ENCODE results near the gene DDX20.

GRCh38 chr1:111727056-111727455 lies 28.6 kb upstream of the DDX20 start:
- TF ChIP-seq POLR2A (IDR thresholded peaks at IDR 0.05), result no peak
- no peak for TF ChIP-seq POLR2AphosphoS5 (IDR thresholded peaks at IDR 0.05)
